ENCODE measurements around the gene BBS9. TPM values are rescaled to one million over a fixed set of nuclear protein-coding genes. Genes with fewer than 3 reads are reported as not detected.

BBS9 gene
- total RNA-seq, 2 donors from 2014 or later, result 9.3 to 10.9 TPM

DNA sequence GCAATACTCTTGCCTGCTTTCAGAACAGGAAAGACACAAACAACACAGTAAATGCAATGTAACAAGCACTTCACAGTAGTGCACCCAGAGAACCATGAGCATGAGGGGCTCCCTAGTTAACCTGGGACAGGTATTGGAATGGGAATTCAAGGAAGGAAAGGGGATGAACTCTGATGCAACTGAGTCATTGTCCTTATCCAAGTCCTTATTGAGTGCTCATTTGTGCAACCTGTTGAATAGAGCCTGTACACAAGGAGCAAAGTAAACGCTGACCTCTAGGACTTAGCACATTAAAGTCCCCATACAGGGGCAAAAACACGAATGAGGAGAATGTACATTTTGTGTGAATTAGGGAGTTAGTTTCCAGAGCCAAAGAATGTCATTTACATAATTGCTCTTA lies 499.5 kb downstream of the BBS9 start:
- intact Hi-C loops (cut with DNase I), result no loop called here
- TF ChIP-seq CTCF (IDR thresholded peaks at IDR 0.05), result no peak

GRCh38 chr7:33630359-33630758 lies 501.0 kb downstream of the BBS9 start:
- Histone ChIP-seq H3K27me3 (no peaks in the 10 kb centered on the region), H3K27ac (no peak overlapping the region), H3K4me1 (no peaks in the 10 kb centered on the region), H3K36me3 (no peaks in the 10 kb centered on the region), H3K9me3 (no peaks in the 10 kb centered on the region), H3K9ac (ENCODE audit: low read depth in 2 of 2, low read length in 2 of 2) (no peak overlapping the region), H3K4me3 (no peak overlapping the region)
- intact Hi-C loops (cut with DNase I), result no loop called here
- TF ChIP-seq CTCF (IDR thresholded peaks at IDR 0.05), result no peak
- no peak for DNase-seq

More for the DNA sequence above, 499.5 kb downstream of the BBS9 start:
- Histone ChIP-seq H3K9me3 (no peaks in the 10 kb centered on the region), H3K27me3 (no peaks in the 10 kb centered on the region), H3K4me3 (no peak overlapping the region), H3K27ac (no peak overlapping the region), H3K36me3 (no peaks in the 10 kb centered on the region), H3K4me1 (no peaks in the 10 kb centered on the region), H3K9ac (ENCODE audit: low read depth in 2 of 2, low read length in 2 of 2) (no peak overlapping the region)
- no peak for DNase-seq

GRCh38 chr7:33632322-33632721 lies 503.0 kb downstream of the BBS9 start:
- Histone ChIP-seq H3K9ac (ENCODE audit: low read depth in 2 of 2, low read length in 2 of 2) (no peak overlapping the region), H3K36me3 (no peaks in the 10 kb centered on the region), H3K9me3 (no peaks in the 10 kb centered on the region), H3K4me3 (no peak overlapping the region), H3K27me3 (no peaks in the 10 kb centered on the region), H3K4me1 (no peaks in the 10 kb centered on the region), H3K27ac (no peak overlapping the region)
- TF ChIP-seq CTCF (IDR thresholded peaks at IDR 0.05), result no peak
- intact Hi-C loops (cut with DNase I), result no loop called here
- no peak for DNase-seq

GRCh38 chr7:33632840-33633525 lies 503.6 kb downstream of the BBS9 start:
- no peak overlapping the region for H3K4me3 ChIP-seq
- no peak for TF ChIP-seq CTCF (IDR thresholded peaks at IDR 0.05)
- no peaks in the 10 kb centered on the region for H3K36me3 ChIP-seq
- no peaks in the 10 kb centered on the region for H3K4me1 ChIP-seq
- DNase-seq, result no peak
- H3K27me3 ChIP-seq, result no peaks in the 10 kb centered on the region
- H3K9me3 ChIP-seq, result no peaks in the 10 kb centered on the region
- intact Hi-C loops (cut with DNase I), result no loop called here
- no peak overlapping the region for H3K27ac ChIP-seq
- no peak overlapping the region for H3K9ac ChIP-seq (ENCODE audit: low read depth in 2 of 2, low read length in 2 of 2)

DNA sequence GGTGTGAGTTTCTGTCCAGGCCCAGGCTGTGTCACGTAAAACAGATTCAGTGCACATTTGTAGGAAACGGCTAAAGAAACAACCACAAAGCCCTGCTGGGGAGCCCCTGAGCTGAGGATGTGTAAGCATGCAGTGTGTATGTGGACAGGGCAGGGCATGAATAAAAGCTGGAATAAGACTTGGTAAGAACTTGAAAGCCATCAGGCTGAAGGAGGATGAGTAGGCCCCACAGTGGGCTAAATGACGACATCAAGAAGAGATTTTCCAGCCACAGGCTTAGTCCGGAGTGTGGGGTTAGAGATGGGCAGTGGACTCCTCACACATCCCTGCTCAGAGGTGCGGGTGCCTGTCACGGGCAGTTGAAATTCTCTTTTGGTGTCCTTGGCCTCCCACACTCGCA lies 505.2 kb downstream of the BBS9 start:
- H3K36me3 ChIP-seq, result no peaks in the 10 kb centered on the region
- no peak overlapping the region for H3K27ac ChIP-seq
- H3K9me3 ChIP-seq, result no peaks in the 10 kb centered on the region
- no peak overlapping the region for H3K4me3 ChIP-seq
- no peaks in the 10 kb centered on the region for H3K27me3 ChIP-seq
- H3K4me1 ChIP-seq, result no peaks in the 10 kb centered on the region
- DNase-seq, result no peak
- intact Hi-C loops (cut with DNase I), result no loop called here
- no peak overlapping the region for H3K9ac ChIP-seq (ENCODE audit: low read depth in 2 of 2, low read length in 2 of 2)
- no peak for TF ChIP-seq CTCF (IDR thresholded peaks at IDR 0.05)

All from colonic mucosa (tissue), 4 donors.